ENCODE results near the gene SPON1.
"Not testable (repeated sequence)": the region's sequence is repeated elsewhere in the genome, so short reads cannot be mapped to it uniquely, and the experiment has no call there.

SPON1 gene

DNA sequence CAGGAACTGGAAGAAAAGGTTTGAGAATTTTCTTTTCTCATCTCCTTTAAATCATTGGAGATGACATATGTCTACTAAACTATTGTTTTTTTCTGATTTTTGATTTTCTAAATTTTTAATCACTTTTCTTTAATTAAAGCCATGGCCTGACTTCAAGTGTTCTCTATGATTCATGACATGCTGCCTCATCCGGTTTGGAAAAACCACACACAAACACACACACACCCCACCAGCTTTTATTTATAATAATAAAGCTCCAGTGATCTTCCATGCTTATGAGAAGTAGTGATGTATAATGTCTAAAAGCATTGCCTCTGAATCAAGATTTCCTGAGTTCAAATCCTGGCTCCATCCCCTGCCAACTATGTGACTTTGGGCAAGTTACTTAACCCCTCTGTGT is 179.2 kb downstream of the SPON1 start:
- no peak overlapping the region for H3K9ac ChIP-seq (ENCODE audit: low read length)
- no peaks in the 10 kb centered on the region for H3K36me3 ChIP-seq (ENCODE audit: control insufficient read depth, low read depth, low read length)
- no peak overlapping the region for H3K4me3 ChIP-seq (ENCODE audit: low read length)
- no peaks in the 10 kb centered on the region for H3K4me1 ChIP-seq (ENCODE audit: control insufficient read depth, low read depth, low read length)
- H3K27me3 ChIP-seq (ENCODE audit: control insufficient read depth, insufficient read depth, low read length), result no peaks in the 10 kb centered on the region
- H3K9me3 ChIP-seq (ENCODE audit: control insufficient read depth, low read depth, low read length), result no peaks in the 10 kb centered on the region
- no peak overlapping the region for H3K27ac ChIP-seq (ENCODE audit: low read length)

GRCh38 chr11:14144934-14145333 is 182.4 kb downstream of the SPON1 start:
- no peaks in the 10 kb centered on the region for H3K27me3 ChIP-seq (ENCODE audit: control insufficient read depth, insufficient read depth, low read length)
- H3K4me3 ChIP-seq (ENCODE audit: low read length), result no peak overlapping the region
- no peak overlapping the region for H3K9ac ChIP-seq (ENCODE audit: low read length)
- no peaks in the 10 kb centered on the region for H3K36me3 ChIP-seq (ENCODE audit: control insufficient read depth, low read depth, low read length)
- H3K4me1 ChIP-seq (ENCODE audit: control insufficient read depth, low read depth, low read length), result no peaks in the 10 kb centered on the region
- H3K27ac ChIP-seq (ENCODE audit: low read length), result no peak overlapping the region
- no peaks in the 10 kb centered on the region for H3K9me3 ChIP-seq (ENCODE audit: control insufficient read depth, low read depth, low read length)

DNA sequence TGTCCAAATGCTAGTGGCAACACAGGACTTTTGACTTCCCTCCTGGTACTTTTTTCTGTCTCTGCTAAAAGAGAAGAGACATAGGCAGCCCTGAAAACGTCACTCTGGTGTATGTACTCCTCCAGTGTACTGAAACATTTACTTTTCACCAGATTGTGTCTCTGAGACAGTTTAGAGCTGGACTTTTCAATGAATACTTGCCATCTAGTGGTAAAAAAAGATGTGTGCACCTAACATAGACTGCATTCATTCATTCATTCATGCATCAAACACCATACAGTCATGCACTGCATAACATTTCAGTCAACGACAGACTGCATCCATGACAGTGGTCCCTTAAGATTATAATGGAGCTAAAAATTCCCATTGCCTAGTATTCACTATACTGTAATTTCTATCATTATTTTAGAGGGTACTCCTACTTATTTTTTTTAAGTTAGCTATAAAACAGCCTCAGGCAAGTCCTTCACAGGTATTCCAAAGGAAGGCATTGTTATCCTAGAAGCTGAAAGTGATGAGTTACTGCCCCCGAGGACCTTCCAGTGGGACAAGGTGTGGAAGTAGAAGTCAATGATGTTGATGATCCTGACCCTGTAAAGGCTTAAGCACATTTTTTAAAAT is 186.2 kb downstream of the SPON1 start:
- H3K4me3 ChIP-seq (ENCODE audit: low read length), result no peak overlapping the region

DNA sequence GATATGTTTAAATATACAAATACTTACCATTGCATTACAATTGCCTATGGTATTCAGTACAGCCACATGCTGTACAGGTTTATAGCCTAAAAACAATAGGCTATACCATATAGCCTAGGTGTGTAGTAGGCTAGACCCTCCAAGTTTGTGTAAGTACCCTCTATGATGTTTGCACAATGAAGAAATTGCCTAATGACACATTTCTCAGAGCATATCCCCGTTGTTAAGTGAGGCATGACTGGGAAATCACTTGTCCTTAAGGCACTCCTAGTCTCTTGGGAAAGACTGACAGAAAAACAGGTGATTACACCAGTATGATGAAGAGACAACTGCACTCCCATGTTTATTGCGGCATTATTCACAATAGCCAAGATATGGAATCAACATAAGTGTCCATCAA is 187.2 kb downstream of the SPON1 start:
- Histone ChIP-seq H3K27ac (ENCODE audit: low read length) (no peak overlapping the region), H3K9me3 (ENCODE audit: control insufficient read depth, low read depth, low read length) (no peaks in the 10 kb centered on the region), H3K27me3 (ENCODE audit: control insufficient read depth, insufficient read depth, low read length) (no peaks in the 10 kb centered on the region)

More for the DNA sequence above, 186.2 kb downstream of the SPON1 start:
- Histone ChIP-seq H3K9me3 (ENCODE audit: control insufficient read depth, low read depth, low read length) (no peaks in the 10 kb centered on the region), H3K9ac (ENCODE audit: low read length) (no peak overlapping the region), H3K36me3 (ENCODE audit: control insufficient read depth, low read depth, low read length) (no peaks in the 10 kb centered on the region), H3K27ac (ENCODE audit: low read length) (no peak overlapping the region), H3K4me1 (ENCODE audit: control insufficient read depth, low read depth, low read length) (no peaks in the 10 kb centered on the region), H3K27me3 (ENCODE audit: control insufficient read depth, insufficient read depth, low read length) (no peaks in the 10 kb centered on the region)

DNA sequence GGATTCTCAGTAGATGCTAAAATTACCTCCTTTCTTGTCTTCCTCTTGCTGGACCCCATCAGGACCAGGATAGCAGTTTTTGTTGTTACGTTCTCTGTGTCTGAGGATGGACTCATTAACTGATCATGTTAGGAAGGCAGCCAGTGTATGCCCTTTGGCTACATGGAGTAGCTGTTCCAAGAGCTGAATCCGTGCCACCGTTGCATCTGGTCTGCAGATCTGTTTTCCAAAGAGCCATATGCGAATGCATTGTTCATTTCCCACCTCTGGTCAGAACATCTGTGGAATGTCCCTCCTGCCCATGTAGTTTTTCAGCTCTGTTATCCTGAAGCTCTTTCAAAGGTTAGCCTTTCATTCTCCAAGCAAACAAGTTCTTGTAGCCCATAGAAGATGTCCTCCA is 188.4 kb downstream of the SPON1 start:
- H3K27me3 ChIP-seq (ENCODE audit: control insufficient read depth, insufficient read depth, low read length), result no peaks in the 10 kb centered on the region
- no peak overlapping the region for H3K27ac ChIP-seq (ENCODE audit: low read length)
- peaks cover 4% of the 10 kb centered on the region for H3K9me3 ChIP-seq (ENCODE audit: control insufficient read depth, low read depth, low read length)
- no peaks in the 10 kb centered on the region for H3K4me1 ChIP-seq (ENCODE audit: control insufficient read depth, low read depth, low read length)
- H3K36me3 ChIP-seq (ENCODE audit: control insufficient read depth, low read depth, low read length), result no peaks in the 10 kb centered on the region
- H3K9ac ChIP-seq (ENCODE audit: low read length), result no peak overlapping the region
- no peak overlapping the region for H3K4me3 ChIP-seq (ENCODE audit: low read length)

More for the DNA sequence above, 187.2 kb downstream of the SPON1 start:
- Histone ChIP-seq H3K36me3 (ENCODE audit: control insufficient read depth, low read depth, low read length) (no peaks in the 10 kb centered on the region), H3K4me1 (ENCODE audit: control insufficient read depth, low read depth, low read length) (no peaks in the 10 kb centered on the region), H3K9ac (ENCODE audit: low read length) (no peak overlapping the region), H3K4me3 (ENCODE audit: low read length) (no peak overlapping the region)

- H3K9me3 ChIP-seq (ENCODE audit: control insufficient read depth, low read depth, low read length); H3K4me3 ChIP-seq (ENCODE audit: low read length); H3K27ac ChIP-seq (ENCODE audit: low read length); H3K9ac ChIP-seq (ENCODE audit: low read length); H3K4me1 ChIP-seq (ENCODE audit: control insufficient read depth, low read depth, low read length); H3K27me3 ChIP-seq (ENCODE audit: control insufficient read depth, insufficient read depth, low read length); H3K36me3 ChIP-seq (ENCODE audit: control insufficient read depth, low read depth, low read length): not testable (repeated sequence)
Observed at GRCh38 chr11:14154103-14154502, 191.6 kb downstream of the SPON1 start.

DNA sequence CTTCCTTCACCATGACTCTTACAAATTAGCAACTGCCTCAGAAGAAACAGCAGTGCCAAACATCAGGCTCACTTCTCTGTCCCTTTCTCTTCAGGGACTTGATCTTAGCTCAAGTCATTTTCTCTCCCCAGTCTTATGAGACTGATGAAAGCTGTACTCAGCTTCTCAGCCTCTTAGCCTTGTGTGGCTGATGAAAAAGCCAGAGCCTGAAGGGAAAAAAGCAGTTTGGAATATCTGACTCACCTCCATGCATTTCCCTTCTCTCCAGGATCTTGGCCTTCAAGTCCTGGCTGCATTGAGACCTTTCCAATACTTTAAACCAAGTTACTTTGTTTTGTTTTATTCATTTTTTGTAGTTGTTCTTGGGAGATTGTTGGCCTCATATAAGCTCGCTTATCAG is 195.9 kb downstream of the SPON1 start:
- no peaks in the 10 kb centered on the region for H3K27me3 ChIP-seq (ENCODE audit: control insufficient read depth, insufficient read depth, low read length)
- H3K36me3 ChIP-seq (ENCODE audit: control insufficient read depth, low read depth, low read length), result no peaks in the 10 kb centered on the region
- no peaks in the 10 kb centered on the region for H3K4me1 ChIP-seq (ENCODE audit: control insufficient read depth, low read depth, low read length)
- H3K4me3 ChIP-seq (ENCODE audit: low read length), result no peak overlapping the region
- H3K27ac ChIP-seq (ENCODE audit: low read length), result no peak overlapping the region
- peaks cover 8% of the 10 kb centered on the region for H3K9me3 ChIP-seq (ENCODE audit: control insufficient read depth, low read depth, low read length)
- no peak overlapping the region for H3K9ac ChIP-seq (ENCODE audit: low read length)

DNA sequence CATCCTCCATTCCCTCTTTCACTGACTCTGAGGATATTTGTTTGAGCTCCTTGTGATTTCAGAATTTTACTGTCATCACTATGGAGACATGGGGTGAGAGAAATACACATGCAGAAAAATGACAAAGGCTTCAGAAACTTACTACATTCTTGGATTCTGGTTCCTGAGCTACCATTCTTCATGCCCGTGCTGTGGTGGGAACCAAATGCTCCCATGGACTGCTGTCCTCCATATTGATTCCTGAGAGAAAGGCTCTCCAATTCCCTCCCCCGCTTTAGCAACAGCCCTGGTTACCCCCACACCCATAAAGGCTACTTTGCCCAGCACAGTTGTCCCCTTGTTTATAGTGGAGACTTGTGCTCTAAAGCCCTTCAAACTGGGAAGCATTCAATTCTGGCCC is 201.1 kb downstream of the SPON1 start:
- Histone ChIP-seq H3K36me3 (ENCODE audit: control insufficient read depth, low read depth, low read length) (no peaks in the 10 kb centered on the region), H3K9me3 (ENCODE audit: control insufficient read depth, low read depth, low read length) (peaks cover 6% of the 10 kb centered on the region), H3K4me3 (ENCODE audit: low read length) (no peak overlapping the region), H3K9ac (ENCODE audit: low read length) (no peak overlapping the region), H3K4me1 (ENCODE audit: control insufficient read depth, low read depth, low read length) (no peaks in the 10 kb centered on the region), H3K27me3 (ENCODE audit: control insufficient read depth, insufficient read depth, low read length) (no peaks in the 10 kb centered on the region), H3K27ac (ENCODE audit: low read length) (no peak overlapping the region)

DNA sequence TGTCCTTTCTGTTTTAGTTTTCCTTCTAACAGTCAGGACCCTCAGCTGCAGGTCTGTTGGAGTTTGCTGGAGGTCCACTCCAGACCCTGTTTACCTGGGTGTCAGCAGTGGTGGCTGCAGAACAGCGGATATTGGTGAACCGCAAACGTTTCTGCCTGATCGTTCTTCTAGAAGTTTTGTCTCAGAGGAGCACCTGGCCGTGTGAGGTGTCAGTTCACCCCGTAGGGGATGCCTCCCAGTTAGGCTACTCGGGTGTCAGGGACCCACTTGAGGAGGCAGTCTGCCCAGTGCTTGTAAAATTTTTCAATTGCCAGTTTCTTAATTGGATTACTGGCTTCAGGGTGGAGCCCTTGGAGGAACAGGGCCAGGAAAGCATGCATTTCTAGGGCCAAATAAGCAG is 211.2 kb downstream of the SPON1 start:
- not testable (repeated sequence) for H3K4me3 ChIP-seq (ENCODE audit: low read length); H3K4me1 ChIP-seq (ENCODE audit: control insufficient read depth, low read depth, low read length); H3K27ac ChIP-seq (ENCODE audit: low read length)

DNA sequence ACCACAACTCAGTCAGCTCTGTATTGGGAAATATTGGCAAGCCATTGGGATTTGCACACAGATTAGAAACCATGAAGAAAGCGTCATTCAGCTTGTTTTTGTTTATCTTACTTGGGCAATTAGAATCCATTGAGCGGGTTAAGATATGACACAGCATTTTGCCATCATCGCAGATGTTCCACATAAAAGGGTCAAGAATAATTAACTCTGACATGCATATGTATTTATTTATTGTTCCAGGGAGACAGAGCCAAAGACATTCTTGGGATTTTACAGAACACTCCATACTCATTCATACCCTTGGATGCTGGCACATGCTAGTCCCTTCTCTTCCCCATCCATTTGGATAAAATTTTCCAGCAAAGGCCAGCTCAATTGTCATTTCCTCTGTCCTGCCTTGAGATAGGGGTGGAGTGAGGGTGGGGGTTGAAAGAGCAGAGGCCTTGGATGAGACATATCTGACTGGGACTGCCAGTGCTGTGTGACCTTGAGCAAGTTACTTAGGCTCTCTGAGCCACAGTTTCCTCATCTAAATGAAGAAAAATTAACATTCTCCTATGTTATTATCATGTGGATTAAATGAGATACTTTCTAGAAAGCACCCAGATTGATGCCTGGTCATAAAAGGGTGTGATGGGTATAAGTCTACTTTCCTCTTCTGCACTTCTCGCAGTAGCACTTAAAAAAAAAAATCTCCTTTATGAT is 216.7 kb downstream of the SPON1 start:
- no peaks in the 10 kb centered on the region for H3K9me3 ChIP-seq (ENCODE audit: control insufficient read depth, low read depth, low read length)
- no peaks in the 10 kb centered on the region for H3K36me3 ChIP-seq (ENCODE audit: control insufficient read depth, low read depth, low read length)
- no peak overlapping the region for H3K4me3 ChIP-seq (ENCODE audit: low read length)
- H3K9ac ChIP-seq (ENCODE audit: low read length), result no peak overlapping the region
- H3K27me3 ChIP-seq (ENCODE audit: control insufficient read depth, insufficient read depth, low read length), result no peaks in the 10 kb centered on the region
- H3K27ac ChIP-seq (ENCODE audit: low read length), result no peak overlapping the region
- H3K4me1 ChIP-seq (ENCODE audit: control insufficient read depth, low read depth, low read length), result peaks cover 10% of the 10 kb centered on the region

More for the DNA sequence above, 211.2 kb downstream of the SPON1 start:
- H3K9ac ChIP-seq (ENCODE audit: low read length); H3K27me3 ChIP-seq (ENCODE audit: control insufficient read depth, insufficient read depth, low read length); H3K9me3 ChIP-seq (ENCODE audit: control insufficient read depth, low read depth, low read length); H3K36me3 ChIP-seq (ENCODE audit: control insufficient read depth, low read depth, low read length): not testable (repeated sequence)

GRCh38 chr11:14181121-14181520 is 218.6 kb downstream of the SPON1 start:
- no peaks in the 10 kb centered on the region for H3K27me3 ChIP-seq (ENCODE audit: control insufficient read depth, insufficient read depth, low read length)
- H3K9me3 ChIP-seq (ENCODE audit: control insufficient read depth, low read depth, low read length), result no peaks in the 10 kb centered on the region
- H3K4me3 ChIP-seq (ENCODE audit: low read length), result no peak overlapping the region
- no peaks in the 10 kb centered on the region for H3K36me3 ChIP-seq (ENCODE audit: control insufficient read depth, low read depth, low read length)
- H3K9ac ChIP-seq (ENCODE audit: low read length), result no peak overlapping the region
- no peak overlapping the region for H3K27ac ChIP-seq (ENCODE audit: low read length)
- H3K4me1 ChIP-seq (ENCODE audit: control insufficient read depth, low read depth, low read length), result peaks cover 10% of the 10 kb centered on the region

DNA sequence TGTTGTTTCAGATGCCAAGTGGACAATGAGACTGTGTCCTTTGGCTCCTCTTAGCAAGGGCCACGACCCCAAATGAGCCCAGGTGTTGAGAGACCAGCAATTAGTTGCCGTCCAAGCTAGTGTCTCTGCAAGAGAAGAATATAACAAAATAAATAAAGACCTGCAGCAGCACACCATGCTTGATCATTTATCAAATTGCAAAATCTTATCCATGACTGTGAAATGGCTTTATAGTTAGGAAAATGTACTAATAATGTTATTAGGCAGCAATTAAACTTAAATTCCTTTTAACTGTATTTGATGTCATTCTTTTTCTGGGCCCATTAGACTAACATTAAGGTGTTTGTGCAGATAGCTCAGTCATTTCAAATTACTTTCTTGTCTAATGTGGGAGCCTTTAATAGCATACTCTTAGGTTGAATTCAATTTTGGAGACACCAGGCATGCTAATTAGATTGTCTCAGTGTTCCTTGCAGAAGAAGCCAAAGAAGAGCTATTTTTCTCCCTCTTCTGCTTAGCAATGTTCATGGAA is 220.4 kb downstream of the SPON1 start:
- H3K4me3 ChIP-seq (ENCODE audit: low read length), result no peak overlapping the region
- H3K27ac ChIP-seq (ENCODE audit: low read length), result no peak overlapping the region
- H3K36me3 ChIP-seq (ENCODE audit: control insufficient read depth, low read depth, low read length), result no peaks in the 10 kb centered on the region

More for the DNA sequence above, 220.4 kb downstream of the SPON1 start:
- H3K27me3 ChIP-seq (ENCODE audit: control insufficient read depth, insufficient read depth, low read length), result no peaks in the 10 kb centered on the region
- no peak overlapping the region for H3K9ac ChIP-seq (ENCODE audit: low read length)
- peaks cover 10% of the 10 kb centered on the region for H3K4me1 ChIP-seq (ENCODE audit: control insufficient read depth, low read depth, low read length)
- no peaks in the 10 kb centered on the region for H3K9me3 ChIP-seq (ENCODE audit: control insufficient read depth, low read depth, low read length)
